NCI-H1105 treated with DMSO at 0.1 percent for 48 hours (cell line): Measurements from ENCODE around the gene LRRC4C.
A peak's percentile ranks its signal among the peaks of the same experiment; 100 is the strongest.

Source experiments
- DNase-seq: peaks from one replicate; lab custom pipeline; 2025; lab: John Stamatoyannopoulos, UW

The LRRC4C gene

DNA sequence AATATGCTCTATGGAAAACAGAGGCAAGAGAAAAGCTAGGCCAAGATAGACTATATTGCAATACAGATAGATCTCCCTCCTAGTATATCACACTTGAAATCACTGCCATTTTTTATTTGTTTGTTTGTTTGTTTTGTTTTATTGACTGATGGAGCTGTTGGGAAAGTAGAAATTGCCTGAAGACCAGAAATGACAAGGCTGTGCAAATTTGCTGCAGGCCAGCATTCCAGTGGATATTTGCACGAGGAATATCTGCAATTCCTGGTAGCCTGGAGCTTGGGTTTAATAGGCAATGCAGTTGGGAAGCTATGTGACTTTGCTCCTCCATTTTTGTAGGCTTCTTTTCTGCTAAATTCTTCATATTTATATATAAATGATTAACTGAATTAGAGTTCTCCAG is 991.7 kb downstream of the LRRC4C start:
- DNase-seq: no peak

DNA sequence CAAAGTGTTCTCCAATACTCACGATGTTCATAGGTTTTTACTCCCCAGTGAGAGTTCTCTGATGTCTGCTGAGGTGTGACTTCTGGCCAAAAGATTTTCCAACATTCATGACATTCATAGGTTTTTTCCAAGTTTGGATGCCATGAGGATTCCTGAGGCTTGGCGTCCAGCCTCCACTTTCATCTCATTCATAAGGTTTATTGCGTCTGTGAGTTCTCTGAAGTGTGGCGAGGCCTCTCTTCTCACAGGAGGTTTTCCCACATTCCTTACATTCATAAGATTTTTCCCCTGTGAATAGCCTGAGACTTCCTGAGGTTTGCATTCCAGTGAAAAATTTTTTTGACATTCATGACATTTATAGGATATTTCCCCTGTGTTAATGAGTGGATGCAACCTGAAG is 1014.1 kb downstream of the LRRC4C start:
- no peak for DNase-seq

DNA sequence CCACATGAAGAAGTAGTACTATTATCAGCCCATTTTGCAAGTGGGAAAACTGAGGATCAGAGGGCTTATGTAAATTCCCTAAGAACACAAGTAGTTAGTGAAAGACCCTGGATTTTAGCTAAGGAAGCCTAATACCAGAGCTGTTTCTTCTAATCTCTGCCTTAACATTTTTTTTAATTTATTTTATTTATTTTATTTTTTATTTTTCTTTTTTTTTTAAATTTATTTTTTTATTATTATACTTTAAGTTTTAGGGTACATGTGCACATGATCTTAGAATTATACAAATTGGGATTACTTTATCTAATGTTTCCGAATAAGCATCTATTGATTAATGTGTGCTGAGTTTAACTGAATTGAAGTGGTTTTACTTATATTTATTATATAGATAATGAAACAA is 1015.3 kb downstream of the LRRC4C start:
- DNase-seq: no peak

DNA sequence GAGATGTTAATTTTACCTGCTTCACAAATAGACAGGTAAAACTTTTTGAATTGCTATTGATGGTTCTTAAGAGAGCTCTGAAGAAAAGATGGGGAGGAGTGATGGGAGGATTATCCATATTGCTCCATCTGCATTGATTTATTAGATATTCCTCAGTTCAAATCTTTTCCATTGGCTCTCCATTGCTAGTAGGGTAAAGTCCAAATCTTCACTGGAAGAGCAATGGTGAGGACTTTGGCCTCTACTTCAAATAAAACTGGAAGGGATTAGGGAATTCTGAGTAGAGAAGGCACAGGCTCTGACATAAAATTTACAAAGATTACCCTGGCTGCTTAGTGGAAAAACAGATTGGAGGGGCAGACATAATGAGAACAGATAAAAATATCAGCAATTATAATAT is 1024.1 kb downstream of the LRRC4C start:
- DNase-seq: no peak

DNA sequence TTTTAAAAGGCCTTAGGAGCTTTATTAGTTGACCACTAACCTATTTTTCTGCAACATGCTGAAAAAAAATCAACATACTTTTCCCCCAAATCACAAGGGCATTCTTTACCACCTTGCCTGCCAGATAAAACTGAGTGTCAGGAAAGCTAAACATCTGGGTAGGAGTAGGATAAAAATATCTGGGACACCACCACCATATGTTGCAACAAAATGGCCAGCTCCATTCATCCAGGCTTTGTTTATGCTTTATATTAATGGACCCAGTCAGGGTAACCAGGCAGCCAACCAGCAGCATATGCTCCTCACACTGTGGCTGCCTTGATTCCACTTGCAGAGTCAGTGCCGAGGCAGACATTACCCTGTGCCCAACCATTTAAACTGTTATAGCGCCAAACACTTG is 1024.5 kb downstream of the LRRC4C start:
- DNase-seq: no peak

DNA sequence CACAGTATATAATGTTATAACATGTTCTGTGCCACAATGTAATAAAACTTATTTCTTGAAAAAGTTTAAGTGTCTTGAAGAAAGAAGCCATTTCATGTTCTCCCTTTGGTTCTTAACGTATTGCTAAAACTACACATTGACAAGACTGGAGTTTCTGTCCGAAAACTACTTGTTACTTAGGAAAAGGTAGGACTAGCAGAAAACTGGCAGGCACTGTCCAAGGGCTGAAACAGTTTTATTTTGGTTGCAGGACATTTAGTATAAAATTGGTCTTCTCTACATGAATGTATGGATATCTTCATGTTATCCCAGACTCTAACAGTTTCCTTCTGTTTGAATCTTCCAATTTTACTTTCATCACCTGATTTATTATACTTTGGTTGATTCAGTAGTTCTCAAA is 1027.1 kb downstream of the LRRC4C start:
- no peak for DNase-seq

DNA sequence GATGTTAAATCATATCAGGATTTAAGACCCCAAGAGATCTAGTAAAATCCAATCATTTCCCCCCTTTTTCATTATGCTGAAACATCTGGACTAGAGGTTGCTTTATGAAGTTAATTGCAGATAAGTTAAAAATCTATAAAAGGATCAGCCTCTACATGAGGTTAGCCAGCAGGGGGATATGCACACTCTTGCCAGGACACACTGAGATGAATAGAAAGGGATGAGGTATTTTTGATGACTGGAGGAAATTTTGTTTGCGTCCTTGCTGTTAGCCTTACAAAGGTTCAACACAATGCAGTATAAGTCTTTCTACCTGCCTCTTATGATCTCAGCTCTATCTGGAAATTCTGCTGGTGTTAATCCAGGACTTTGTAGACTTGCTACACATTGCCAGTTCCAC is 1034.3 kb downstream of the LRRC4C start:
- DNase-seq: no peak

DNA sequence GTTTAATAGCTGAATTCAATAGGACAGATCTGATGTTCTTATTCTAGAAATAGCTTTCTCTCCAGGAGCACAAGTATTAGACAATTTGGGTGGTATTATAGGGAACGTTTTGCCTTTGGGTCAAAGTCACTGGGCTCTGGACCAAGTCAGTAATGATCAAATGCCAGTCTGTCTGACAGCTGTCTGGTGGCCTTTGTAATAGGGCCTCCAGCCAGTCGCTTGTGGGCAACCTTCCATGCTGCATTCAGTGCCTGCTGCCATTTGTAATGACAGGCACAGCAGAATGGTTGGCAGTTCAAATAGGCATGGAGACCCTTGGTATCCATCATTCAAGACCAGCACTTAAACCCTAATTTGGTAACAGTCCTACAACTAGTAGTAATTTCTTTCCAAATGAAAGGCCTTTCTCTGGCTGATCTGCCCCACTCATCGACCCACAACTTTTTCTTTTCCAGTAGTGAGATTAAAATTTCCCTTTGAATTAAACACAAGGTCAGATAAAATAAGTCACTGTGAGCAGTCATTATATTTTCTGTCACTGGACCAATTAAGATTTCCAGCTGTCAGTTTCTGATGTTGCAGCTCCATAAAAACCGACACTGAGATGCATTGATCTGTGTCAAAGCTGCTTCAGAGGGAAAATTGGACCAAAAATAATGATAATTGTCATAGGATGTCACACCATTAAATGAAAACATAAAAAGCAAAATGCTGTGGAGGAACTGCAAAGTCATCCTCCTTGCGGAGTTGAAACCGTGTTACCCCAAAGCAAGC is 1038.1 kb downstream of the LRRC4C start:
- peak; percentile 3 for DNase-seq

DNA sequence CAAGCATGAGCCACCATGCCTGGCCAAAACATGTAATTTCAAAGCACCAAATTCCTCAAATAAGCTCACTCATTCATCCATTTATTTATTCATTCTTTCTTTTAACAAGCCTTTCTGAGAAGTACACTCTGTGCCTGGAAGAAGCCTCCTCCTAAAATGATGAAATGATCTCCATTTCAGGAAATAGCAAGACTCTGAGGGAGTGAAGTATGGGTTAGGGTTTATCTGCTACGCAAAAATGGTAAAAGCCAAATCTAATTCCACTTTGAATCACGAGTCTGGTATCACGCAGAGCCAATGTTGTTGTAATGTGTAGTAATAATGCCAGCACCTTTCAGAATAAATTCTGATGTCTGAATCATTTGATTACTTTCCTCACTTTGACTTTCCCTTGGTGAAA is 1041.8 kb downstream of the LRRC4C start:
- no peak for DNase-seq

DNA sequence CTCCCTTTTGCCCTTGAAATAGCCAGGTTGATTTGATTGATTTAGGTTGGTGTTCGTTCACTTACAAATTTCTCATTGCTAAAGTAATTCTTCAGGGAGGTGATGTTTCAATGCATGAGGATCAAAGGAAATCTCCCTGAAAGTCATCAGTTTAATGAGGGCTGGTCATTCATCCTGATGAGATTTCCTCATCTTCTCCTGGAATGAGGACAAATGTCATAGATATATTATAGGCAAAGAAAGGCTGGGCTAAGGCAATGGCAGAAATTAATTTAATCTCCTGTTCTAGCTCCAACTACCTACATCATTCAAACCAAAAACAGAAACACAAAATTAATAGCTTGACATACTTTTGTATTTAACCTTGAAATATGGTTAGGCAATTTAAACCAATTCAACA is 1052.1 kb downstream of the LRRC4C start:
- DNase-seq: no peak

DNA sequence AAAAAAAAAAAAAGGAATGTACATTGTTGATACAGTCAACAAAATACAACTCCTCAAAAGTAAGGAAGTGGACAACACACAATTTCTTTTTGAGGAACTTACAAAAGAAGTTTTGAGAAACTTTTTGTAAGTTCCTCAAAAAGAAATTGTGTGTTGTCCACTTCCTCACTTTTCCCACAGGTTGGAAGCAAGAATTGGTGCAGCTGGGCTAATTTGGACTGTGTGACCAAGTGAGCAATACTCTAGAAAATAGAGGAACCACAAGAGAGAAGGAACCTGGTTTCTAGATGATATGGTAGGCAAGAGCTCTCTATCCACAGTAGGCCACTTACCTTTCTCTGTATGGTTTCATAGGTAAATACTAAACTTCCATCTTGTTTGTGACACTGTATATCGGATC is 1053.8 kb downstream of the LRRC4C start:
- DNase-seq: no peak

DNA sequence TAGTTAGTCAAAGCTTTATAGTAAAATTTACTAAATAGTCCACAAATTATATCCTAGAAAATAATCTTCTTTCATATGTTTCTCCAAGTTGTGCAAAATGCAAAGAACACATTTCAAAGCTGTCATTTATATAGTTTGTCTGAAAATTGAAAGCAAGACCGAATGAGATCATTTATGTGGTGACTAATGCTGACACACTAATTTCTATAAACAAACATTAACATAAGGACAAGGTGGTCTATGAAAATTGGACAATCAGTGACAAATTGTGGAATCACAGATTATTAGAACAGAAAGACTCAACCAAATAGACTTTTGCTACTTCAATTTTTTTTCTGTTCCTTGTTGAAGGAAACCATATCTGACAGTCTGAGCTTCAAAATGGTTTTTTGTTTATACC is 1056.1 kb downstream of the LRRC4C start:
- no peak for DNase-seq

DNA sequence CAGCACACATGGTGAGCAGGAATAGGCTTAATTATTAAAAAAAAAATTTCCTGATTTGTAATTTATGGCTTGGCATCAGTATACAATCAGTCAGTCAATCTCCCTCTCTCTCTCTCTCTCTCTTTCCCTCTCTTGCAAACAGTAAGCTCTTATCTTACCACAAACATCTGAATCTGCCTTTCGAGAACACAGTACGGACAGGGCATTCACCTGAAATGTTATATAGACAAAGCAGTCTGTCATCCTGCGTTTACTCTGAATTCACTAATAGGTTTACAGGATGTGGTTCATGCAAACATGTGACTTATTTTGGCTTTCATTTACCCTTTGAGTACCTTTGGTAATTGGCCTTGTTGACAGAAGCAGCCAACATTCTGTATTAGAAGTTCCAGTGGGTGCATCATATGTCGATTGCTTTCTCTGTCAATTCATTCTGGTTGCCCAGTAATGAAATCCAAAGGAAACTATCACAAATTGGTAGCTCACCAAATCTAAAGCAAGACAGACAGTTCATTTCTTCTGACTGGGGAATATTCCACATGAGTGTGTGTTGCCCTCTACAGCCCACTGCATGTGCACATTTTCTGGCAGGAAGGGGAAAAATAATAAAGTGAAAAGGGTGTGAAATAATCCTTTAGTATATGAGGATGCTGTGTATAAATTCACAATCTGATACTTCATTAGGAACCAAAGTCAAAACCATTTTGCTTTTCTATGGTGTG is 1058.2 kb downstream of the LRRC4C start:
- peak; percentile 96 for DNase-seq

DNA sequence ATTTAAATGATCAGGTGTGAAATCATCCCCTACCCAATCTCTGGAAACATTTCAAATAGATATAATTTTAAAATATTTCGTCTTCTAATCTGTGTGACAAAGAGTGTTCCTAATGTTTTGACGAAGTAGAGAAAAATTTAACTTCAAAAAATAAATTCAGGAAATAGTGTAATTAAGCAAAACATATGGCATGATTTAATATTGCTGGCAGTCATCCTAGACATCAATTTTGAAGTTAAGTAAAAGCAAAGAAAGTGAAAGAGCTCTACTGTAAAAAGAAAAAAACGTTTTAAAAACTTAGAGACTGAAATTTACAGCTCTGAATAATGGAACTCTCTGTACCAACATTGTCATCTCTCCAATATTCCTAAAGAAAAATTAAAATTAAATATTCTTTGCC is 1062.3 kb downstream of the LRRC4C start:
- DNase-seq: no peak

DNA sequence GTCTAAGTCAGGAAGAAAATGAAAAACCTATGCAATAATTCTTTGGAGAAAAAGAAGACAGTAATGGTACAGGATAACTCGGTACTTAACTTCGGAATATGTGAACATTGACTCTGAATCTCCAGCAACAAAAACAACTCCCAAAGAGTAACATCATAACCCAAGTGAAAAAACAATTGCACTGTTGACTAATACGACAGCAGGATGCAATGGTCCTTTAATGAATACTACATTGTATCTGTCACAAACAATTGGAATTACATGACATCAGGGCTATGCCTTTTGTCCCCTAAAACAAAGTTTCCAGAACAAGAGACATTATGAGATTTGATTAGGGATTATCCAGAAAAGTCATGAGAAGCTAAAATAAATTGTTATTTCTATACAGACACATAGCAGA is 1065.9 kb downstream of the LRRC4C start:
- DNase-seq: no peak

DNA sequence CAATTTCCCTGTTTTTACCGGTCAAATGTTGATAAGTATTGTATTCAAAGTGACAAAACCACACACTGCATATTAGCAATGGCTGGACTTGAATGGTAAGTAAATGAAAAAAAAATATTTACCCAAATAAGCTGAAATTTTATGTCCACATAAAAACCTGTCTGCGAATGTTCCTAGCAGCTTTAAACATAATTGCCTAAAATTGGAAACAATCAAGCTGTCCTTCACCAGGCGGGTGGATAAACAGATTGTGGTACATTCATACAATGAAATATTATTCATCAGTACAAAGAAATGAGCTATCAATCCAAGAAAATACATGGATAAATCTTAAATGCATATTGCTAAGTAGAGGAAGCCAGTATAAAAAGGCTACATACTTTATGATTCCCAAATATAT is 1067.8 kb downstream of the LRRC4C start:
- no peak for DNase-seq

DNA sequence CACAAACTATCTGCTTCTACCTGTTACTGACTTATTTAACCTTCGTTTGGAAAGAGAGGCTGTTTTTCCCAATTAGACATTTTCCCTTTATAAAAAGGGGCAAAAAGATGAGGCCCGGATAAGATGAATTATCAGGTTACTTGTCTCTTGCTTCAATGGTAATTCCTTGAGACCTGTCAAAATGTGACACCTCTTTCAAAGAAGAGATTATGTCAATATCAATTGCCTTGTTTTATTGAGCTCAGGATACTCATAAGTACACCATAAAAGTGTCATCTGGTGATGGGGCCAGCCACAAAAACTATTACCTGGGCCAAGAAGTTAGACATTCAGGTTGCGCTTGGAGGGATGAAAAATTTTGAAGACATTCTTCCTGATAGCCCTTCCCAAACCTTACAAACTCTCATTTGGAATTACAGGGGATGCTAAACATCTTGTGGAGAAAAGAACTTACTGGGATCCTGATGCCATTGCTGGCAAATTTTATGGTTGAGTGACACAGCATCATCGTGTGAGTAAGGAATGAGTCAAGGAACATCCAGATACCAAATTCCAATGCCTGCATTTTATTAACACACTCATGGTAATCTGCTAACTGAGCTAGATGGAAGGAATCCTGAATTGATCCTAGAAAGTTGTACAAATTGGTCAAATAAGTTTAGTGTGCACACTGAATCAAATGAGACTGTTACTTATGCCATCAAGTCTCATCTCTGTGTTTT is 1071.2 kb downstream of the LRRC4C start:
- DNase-seq: no peak

DNA sequence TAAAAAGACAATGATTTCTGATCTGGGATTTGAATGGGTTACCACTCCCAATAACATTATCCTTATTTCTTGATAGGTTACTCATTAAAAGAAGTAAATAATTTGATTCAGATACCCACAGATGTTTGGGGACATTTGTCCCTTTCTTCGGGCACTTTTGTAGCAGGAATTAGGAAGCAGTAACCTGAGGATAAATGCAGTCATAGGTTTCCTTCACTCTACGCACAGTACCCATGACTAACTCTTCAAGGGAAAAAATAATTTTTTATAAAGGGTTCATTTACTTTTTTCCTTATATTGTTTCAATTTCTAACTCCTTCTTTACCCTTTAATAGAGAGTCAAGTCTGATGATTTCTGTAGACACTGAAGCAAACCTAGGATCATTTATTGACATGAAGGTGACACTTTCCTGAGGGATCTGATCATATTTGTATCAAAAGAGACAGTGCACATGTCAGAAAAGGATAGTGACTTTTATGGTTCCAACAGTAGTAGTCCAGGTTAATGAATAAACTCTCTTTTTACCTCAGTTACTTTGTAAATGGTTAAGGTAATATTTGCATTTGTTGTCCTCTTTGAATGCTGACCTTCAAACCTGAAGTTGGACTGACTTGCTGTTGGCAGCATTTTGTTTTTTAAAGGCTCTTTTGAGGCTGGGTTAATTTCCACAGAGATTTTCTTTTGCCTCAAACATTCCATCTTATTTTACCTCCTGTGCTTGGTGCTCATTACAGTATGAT is 1072.0 kb downstream of the LRRC4C start:
- no peak for DNase-seq

DNA sequence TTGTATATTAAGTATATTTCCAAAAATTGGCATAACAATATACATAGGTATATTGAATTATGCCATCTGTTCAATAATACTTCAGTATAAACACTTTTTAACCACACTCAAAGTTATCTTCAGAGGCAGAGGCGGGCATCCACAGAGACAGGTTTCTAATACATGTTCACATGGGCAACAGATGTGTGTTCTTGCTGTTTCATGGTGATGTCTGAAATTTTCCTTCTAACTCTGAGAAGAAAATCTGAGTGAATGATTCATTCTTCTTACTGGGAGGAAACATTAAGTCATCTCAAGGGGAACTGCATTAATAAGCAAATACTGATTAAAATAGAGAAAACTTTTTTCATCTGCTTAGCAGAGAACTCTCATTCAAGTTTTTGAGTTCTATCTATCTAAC is 1074.5 kb downstream of the LRRC4C start:
- DNase-seq: no peak

DNA sequence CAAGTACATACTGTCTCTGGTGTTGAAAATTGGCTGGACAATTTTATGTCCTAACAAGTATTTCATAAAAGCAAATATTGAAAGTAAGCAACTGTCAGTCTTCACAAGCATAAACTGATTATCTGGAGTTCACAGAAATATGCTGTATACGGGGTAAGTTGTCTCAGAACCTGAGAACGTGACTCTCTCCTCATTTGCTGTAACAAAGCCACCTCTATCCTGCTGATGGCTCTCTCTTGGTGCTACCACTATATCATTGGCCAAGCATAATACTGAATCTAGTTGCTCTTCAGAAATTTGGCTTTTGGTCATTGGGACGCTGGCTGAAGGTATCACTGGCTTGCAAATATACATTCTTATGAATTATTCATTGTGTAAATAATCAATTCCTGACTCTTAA is 1078.0 kb downstream of the LRRC4C start:
- no peak for DNase-seq

DNA sequence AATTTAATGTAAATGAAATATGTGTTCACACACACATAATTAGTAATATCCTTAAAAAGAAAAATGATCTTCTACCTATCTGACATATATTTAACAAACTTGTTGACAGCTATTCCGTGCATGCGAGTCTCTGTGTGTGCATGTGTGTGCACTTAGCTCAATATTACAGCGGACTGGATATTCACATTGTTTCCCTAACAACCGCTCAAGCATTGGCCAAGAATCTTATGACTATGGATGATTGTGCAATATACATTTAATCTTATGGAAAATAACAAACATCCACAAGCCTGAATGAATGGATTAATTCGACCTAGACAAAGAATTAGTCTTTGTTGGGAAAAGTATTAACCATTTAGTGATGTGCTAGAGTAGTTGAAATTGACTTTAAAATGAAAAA is 1078.6 kb downstream of the LRRC4C start:
- no peak for DNase-seq

DNA sequence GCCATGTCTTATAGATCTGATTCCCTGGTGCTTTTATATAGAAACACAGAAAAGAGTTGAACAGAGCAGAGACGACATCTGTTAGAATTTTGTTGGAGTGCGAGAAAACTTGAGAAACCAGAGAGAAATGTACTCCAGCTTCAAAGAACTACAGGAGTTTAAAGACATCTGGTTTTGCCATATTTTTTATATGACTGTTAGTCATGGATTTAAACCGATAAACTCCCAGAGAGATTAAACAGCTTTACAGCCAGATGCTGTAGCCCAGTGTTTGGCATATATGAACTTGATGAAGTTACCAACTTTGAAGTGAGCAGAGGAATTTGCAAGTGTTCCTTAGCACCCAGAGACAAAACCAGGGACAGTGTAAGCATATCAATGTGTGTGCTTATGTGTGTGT is 1083.1 kb downstream of the LRRC4C start:
- DNase-seq: no peak
